GM12878 (cell line): ENCODE measurements around the gene CTSW. TPM values are rescaled to one million over a fixed set of nuclear protein-coding genes. Genes with fewer than 3 reads are reported as not detected.

ENCODE experiments used
- ATAC-seq: fragments of 200-7000 bp; cut with Tn5 transposase; 3 replicates; pipeline ENCODE4 v1.9.1; 2020; ENCODE audit warnings: mild to moderate bottlenecking, moderate library complexity
- BruUV-seq: library from RNA; stranded (reverse); fragments of 400-500 nt; replicated peaks from 2 replicates; lab custom pipeline; 2021; lab: Mats Ljungman, UMichigan
- CTCF ChIA-PET: fragments of 300-600 bp; sonication (Branson Sonifier 250); formaldehyde crosslinking; extraction: SDS; loops from one replicate; lab custom pipeline; 2021; ENCODE audit warnings: inconsistent platforms; lab: Yijun Ruan, JAX
- POLR2A ChIA-PET: fragments of 350-600 bp; formaldehyde crosslinking; extraction: SDS; loops from one replicate; lab custom pipeline; 2021; ENCODE audit warnings: inconsistent platforms; lab: Charles Lee
- RAD21 ChIA-PET: fragments of 300-600 bp; sonication (Branson Sonifier 250); formaldehyde crosslinking; loops from one replicate; lab custom pipeline; 2023; ENCODE audit warnings: antibody characterized with exemption; ENCODE audit not compliant: unreplicated experiment; lab: Charles Lee
- SMC1A ChIA-PET: fragments of 300-600 bp; sonication (Branson Sonifier 250); formaldehyde crosslinking; loops from one replicate; lab custom pipeline; 2023; ENCODE audit not compliant: unreplicated experiment, uncharacterized antibody; lab: Charles Lee
- DNase-seq: peaks from one replicate; pipeline ENCODE4 v3.0.0-alpha.2; 2011; ENCODE audit warnings: low read depth, low spot score
- FAIRE-seq: peaks from 3 replicates; lab custom pipeline; 2011; peaks lifted over from hg19 to GRCh38; lab: Jason Lieb, UNC
- H2AFZ ChIP-seq: 2 replicates; pipeline ENCODE4 v1.6.0; 2011; ENCODE audit warnings: low read depth, low read length, control low read depth; ENCODE audit not compliant: control insufficient read depth
- H3K27ac ChIP-seq: 2 replicates; pipeline ENCODE4 v1.5.1; 2011; ENCODE audit warnings: control low read depth; ENCODE audit not compliant: control insufficient read depth, insufficient read depth
- H3K27me3 ChIP-seq, 2 experiments: replicated peaks in 1 of 2; 2 replicates each; pipeline versions ENCODE4 v1.6.0 to v1.6.1; 2011; ENCODE audit warnings: low read length in 1 of 2; ENCODE audit not compliant: control insufficient read depth in 2 of 2, insufficient read depth in 2 of 2
- H3K36me3 ChIP-seq, 2 experiments: 2 replicates each; pipeline ENCODE4 v1.5.1; 2011; ENCODE audit warnings: low read length in 1 of 2; ENCODE audit not compliant: control insufficient read depth in 2 of 2, insufficient read depth in 2 of 2
- H3K4me1 ChIP-seq: 2 replicates; pipeline ENCODE4 v1.6.1; 2011; ENCODE audit warnings: mild to moderate bottlenecking, low read length, moderate library complexity, mixed read lengths; ENCODE audit not compliant: control insufficient read depth, insufficient read depth
- H3K4me2 ChIP-seq: 2 replicates; pipeline ENCODE4 v1.6.0; 2011; ENCODE audit warnings: control low read depth; ENCODE audit not compliant: control insufficient read depth, insufficient read depth
- H3K4me3 ChIP-seq: fragments of 200-600 bp; sonication (generic); 2 replicates; pipeline ENCODE4 v1.5.1; 2016
- H3K79me2 ChIP-seq: 2 replicates; pipeline ENCODE4 v1.6.0; 2011; ENCODE audit warnings: low read length; ENCODE audit not compliant: control insufficient read depth, insufficient read depth
- H3K9ac ChIP-seq: 2 replicates; pipeline ENCODE4 v1.8.0; 2011; ENCODE audit warnings: low read length, control low read depth, mixed read lengths; ENCODE audit not compliant: control insufficient read depth, insufficient read depth
- H3K9me3 ChIP-seq: replicated peaks from 3 replicates; pipeline ENCODE4 v1.5.1; 2011; ENCODE audit warnings: mild to moderate bottlenecking, low read length; ENCODE audit not compliant: control insufficient read depth, insufficient read depth
- H4K20me1 ChIP-seq: 2 replicates; pipeline ENCODE4 v1.6.0; 2011; ENCODE audit not compliant: control insufficient read depth, insufficient read depth
- BCL3 ChIP-seq: IDR thresholded peaks from 2 replicates; pipeline ENCODE4 v1.6.1; 2011; ENCODE audit warnings: borderline replicate concordance, low read depth, mild to moderate bottlenecking, moderate library complexity, low read length; ENCODE audit not compliant: insufficient read depth, poor library complexity, severe bottlenecking
- BCLAF1 ChIP-seq: fragments of 450-650 bp; IDR thresholded peaks from 2 replicates; pipeline ENCODE4 v1.6.1; 2017; ENCODE audit warnings: antibody characterized with exemption, mild to moderate bottlenecking, moderate library complexity
- BRCA1 ChIP-seq: IDR thresholded peaks from 2 replicates; pipeline ENCODE4 v1.6.1; 2011; ENCODE audit warnings: low read depth, low read length, improper control_type of control experiment
- E2F8 ChIP-seq: fragments of 450-650 bp; IDR thresholded peaks from 2 replicates; pipeline ENCODE4 v1.6.1; 2018; ENCODE audit warnings: mild to moderate bottlenecking, low read depth, moderate library complexity; ENCODE audit not compliant: partially characterized antibody
- EED ChIP-seq: sonication (generic); IDR thresholded peaks from 2 replicates; pipeline ENCODE4 v1.6.1; 2016; ENCODE audit warnings: antibody characterized with exemption, low read depth
- JUNB ChIP-seq: IDR thresholded peaks from 2 replicates; pipeline ENCODE4 v1.6.1; 2016; ENCODE audit warnings: antibody characterized with exemption, mild to moderate bottlenecking
- MEF2A ChIP-seq: IDR thresholded peaks from 2 replicates; pipeline ENCODE4 v1.6.1; 2011; ENCODE audit warnings: low read depth, mild to moderate bottlenecking, low read length, moderate library complexity; ENCODE audit not compliant: insufficient read depth
- MEF2B ChIP-seq: fragments of 450-650 bp; IDR thresholded peaks from 2 replicates; pipeline ENCODE4 v1.6.1; 2018; ENCODE audit warnings: mild to moderate bottlenecking, moderate library complexity; ENCODE audit not compliant: partially characterized antibody, poor library complexity, severe bottlenecking
- POLR2A ChIP-seq: IDR thresholded peaks from 2 replicates; pipeline ENCODE4 v1.6.1; 2011; ENCODE audit warnings: low read depth, mild to moderate bottlenecking, low read length
- RAD51 ChIP-seq: fragments of 450-650 bp; IDR thresholded peaks from 2 replicates; pipeline ENCODE4 v1.6.1; 2016; ENCODE audit warnings: moderate library complexity, mild to moderate bottlenecking, inconsistent platforms
- RCOR1 ChIP-seq: conservative IDR thresholded peaks from 2 replicates; pipeline ENCODE4 v1.6.1; 2012; ENCODE audit warnings: low read depth, low read length, improper control_type of control experiment
- SIX5 ChIP-seq: IDR thresholded peaks from 2 replicates; pipeline ENCODE4 v1.6.1; 2011; ENCODE audit warnings: mild to moderate bottlenecking, low read depth, low read length, moderate library complexity; ENCODE audit not compliant: severe bottlenecking
- SMAD5 ChIP-seq: IDR thresholded peaks from 2 replicates; pipeline ENCODE4 v1.6.1; 2016; ENCODE audit warnings: antibody characterized with exemption, low read depth
- SRF ChIP-seq, 2 experiments: IDR thresholded peaks; 2 replicates each; pipeline ENCODE4 v1.6.1; 2011; ENCODE audit warnings: low read depth in 2 of 2, low read length in 2 of 2, mild to moderate bottlenecking in 1 of 2, moderate library complexity in 1 of 2
- TCF12 ChIP-seq: IDR thresholded peaks from 2 replicates; pipeline ENCODE4 v1.6.1; 2011; ENCODE audit warnings: low read depth, mild to moderate bottlenecking, low read length
- ZSCAN29 ChIP-seq: fragments of 450-650 bp; IDR thresholded peaks from 2 replicates; pipeline ENCODE4 v1.6.1; 2017; ENCODE audit warnings: mild to moderate bottlenecking, moderate library complexity
- WGBS: methylation state at CpG from one replicate; pipeline ENCODE4 v1.1.6; 2016; ENCODE audit warnings: low lambda C conversion rate; ENCODE audit not compliant: insufficient replicate concordance, insufficient coverage; ENCODE audit errors: missing lambda C conversion rate; 5-methylcytosine and 5-hydroxymethylcytosine counted together
- in situ Hi-C: fragments of 300-500 bp; cut with MboI; formaldehyde crosslinking; loops from 9 replicates; pipeline ENCODE4 v1.14.3; 2018; ENCODE audit warnings: mixed read lengths
- intact Hi-C: fragments of 100-400 bp; cut with micrococcal nuclease; formaldehyde crosslinking; loops from one replicate; pipeline ENCODE4 v1.14.2; 2022; ENCODE audit not compliant: unreplicated experiment
- polyA plus RNA-seq, 11 experiments: library from polyadenylated mRNA; depleted of rRNA in 4 of 11; unstranded in 6 of 11; stranded (reverse) in 5 of 11; fragments of >200 nt; fragmentation: Nextera tagmentation in 4 of 11; fragmentation: Illumina TruSeq in 1 of 11; extraction: Ambion mirVana in 4 of 11; extraction: Trizol in 1 of 11; gene quantifications; 1 replicate in 1 of 11; 2 replicates in 10 of 11; pipeline versions ENCODE4 v1.2.1 to v1.2.3, GENCODE V29; 2011 to 2016; ENCODE audit warnings: inconsistent platforms in 2 of 11, missing spikeins in 2 of 11, low read depth in 1 of 11
- total RNA-seq, 4 experiments: library from RNA; depleted of rRNA in 3 of 4; stranded (reverse); fragments of >200 nt in 3 of 4; fragmentation: Illumina TruSeq in 1 of 4; extraction: Trizol in 1 of 4; gene quantifications; 2 replicates each; pipeline versions ENCODE4 v1.2.1 to v1.2.3, GENCODE V29; 2013 to 2021

The CTSW gene
- total and polyA plus RNA-seq, 10 of the 15 experiments (the other 5 are each of a cell fraction or from before 2014, with no cell fraction given): 0.53 to 12.0 (median 1.7) TPM

GRCh38 chr11:65896034-65896999 lies 16.7 kb downstream of the CTSW start:
- RAD21 ChIA-PET: no interaction called here
- SMC1A ChIA-PET: interaction anchor here (0.9 to 1.1 kb wide), 3 partner anchors 10 to 32 kb away, joined by 3 to 4 read pairs (median 4); no protein-coding TSS in a partner anchor
- no peaks in the 10 kb centered on the region for H3K27me3 ChIP-seq
- WGBS: 75% methylated on average over 14 of the region's 14 CpGs
- no peaks in the 10 kb centered on the region for H3K36me3 ChIP-seq
- BruUV-seq: TSS peak; percentile 25
- no peaks in the 10 kb centered on the region for H3K9me3 ChIP-seq
- no peak overlapping the region for H3K4me3 ChIP-seq
- ATAC-seq (no peak), FAIRE-seq (no peak), DNase-seq (no peak)
- no peaks in the 10 kb centered on the region for H4K20me1 ChIP-seq
- POLR2A ChIA-PET: interaction anchor here (0.6 to 3.6 kb wide), 4 partner anchors 7 to 240 kb away, joined by 3 to 62 read pairs (median 4); partner anchors contain the start of genes CCDC85B and FIBP
- peaks cover 38% of the 10 kb centered on the region for H3K79me2 ChIP-seq
- in situ Hi-C loops: no loop called here
- H3K4me1 ChIP-seq: peaks cover 20% of the 10 kb centered on the region
- intact Hi-C loops: loop anchor here (10.0 kb wide), 1 partner anchor 238 kb away; no protein-coding TSS in a partner anchor
- no peak overlapping the region for H3K27ac ChIP-seq
- no peak overlapping the region for H3K4me2 ChIP-seq
- no peak overlapping the region for H3K9ac ChIP-seq
- CTCF ChIA-PET: interaction anchor here (1.8 to 6.5 kb wide), 4 partner anchors 7 to 185 kb away, joined by 3 to 67 read pairs (median 21); partner anchors contain the start of genes CCDC85B, FIBP and KAT5
- no peak overlapping the region for H2AFZ ChIP-seq
- TF ChIP-seq SMAD5: no peak
- TF ChIP-seq BCLAF1: no peak
- no peak for TF ChIP-seq RAD51
- no peak for TF ChIP-seq POLR2A
- TF ChIP-seq ZSCAN29: peak; percentile 79
- no peak for TF ChIP-seq BCL3
- TF ChIP-seq SIX5: no peak
- no peak for TF ChIP-seq SRF (IDR thresholded peaks at IDR 0.05; ENCODE audit: low read depth in 2 of 2, low read length in 2 of 2)
- TF ChIP-seq E2F8: no peak
- no peak for TF ChIP-seq MEF2A
- no peak for TF ChIP-seq MEF2B
- TF ChIP-seq RCOR1: no peak
- 0 out of 2 replicates have a peak, but pooled peaks have one; percentile 19 for TF ChIP-seq TCF12
- TF ChIP-seq EED: no peak
- TF ChIP-seq JUNB: no peak
- no peak for TF ChIP-seq BRCA1
